ENCODE results near the gene BRINP3.

DNA sequence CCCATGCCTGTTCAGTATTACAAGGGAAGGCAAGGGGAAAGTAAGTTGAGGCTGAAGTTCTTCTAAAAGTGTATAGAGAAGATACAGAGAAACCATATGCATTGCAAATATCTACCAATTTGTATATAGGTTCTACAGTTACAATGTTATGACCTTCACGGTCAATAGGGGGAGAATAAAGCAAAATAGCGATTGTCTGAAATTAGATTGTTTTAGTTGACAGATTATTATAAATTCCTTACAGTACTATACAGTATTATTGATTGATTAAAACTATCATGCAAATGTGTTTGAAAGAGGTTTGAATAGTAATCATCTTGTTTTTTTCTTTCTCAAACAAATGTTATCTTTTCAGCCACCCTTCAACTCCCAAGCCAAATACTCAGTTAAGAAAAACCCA lies 13.7 kb upstream of the BRINP3 start:
- TF ChIP-seq, protein P1, sequence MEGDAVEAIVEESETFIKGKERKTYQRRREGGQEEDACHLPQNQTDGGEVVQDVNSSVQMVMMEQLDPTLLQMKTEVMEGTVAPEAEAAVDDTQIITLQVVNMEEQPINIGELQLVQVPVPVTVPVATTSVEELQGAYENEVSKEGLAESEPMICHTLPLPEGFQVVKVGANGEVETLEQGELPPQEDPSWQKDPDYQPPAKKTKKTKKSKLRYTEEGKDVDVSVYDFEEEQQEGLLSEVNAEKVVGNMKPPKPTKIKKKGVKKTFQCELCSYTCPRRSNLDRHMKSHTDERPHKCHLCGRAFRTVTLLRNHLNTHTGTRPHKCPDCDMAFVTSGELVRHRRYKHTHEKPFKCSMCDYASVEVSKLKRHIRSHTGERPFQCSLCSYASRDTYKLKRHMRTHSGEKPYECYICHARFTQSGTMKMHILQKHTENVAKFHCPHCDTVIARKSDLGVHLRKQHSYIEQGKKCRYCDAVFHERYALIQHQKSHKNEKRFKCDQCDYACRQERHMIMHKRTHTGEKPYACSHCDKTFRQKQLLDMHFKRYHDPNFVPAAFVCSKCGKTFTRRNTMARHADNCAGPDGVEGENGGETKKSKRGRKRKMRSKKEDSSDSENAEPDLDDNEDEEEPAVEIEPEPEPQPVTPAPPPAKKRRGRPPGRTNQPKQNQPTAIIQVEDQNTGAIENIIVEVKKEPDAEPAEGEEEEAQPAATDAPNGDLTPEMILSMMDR (IDR thresholded peaks at IDR 0.05): no peak
- no peak for TF ChIP-seq POLR2A (IDR thresholded peaks at IDR 0.05)

Measured in adrenal gland (tissue), 5 donors.